Neural progenitor cell (in vitro differentiated cells): Measurements from ENCODE around the gene SLC5A8. TPM values are rescaled to one million over a fixed set of nuclear protein-coding genes. Genes with fewer than 3 reads are reported as not detected.
"Not testable (repeated sequence)": the region's sequence is repeated elsewhere in the genome, so short reads cannot be mapped to it uniquely, and the experiment has no call there.

ENCODE experiments used
- DNase-seq: peaks from one replicate; pipeline ENCODE4 v3.0.0-alpha.2; 2016; ENCODE audit warnings: low spot score
- H2AFZ ChIP-seq: fragments of 200-600 bp; sonication (generic); replicated peaks from 2 replicates; pipeline ENCODE4 v1.6.1; 2016; ENCODE audit warnings: antibody characterized with exemption
- H3F3A ChIP-seq: fragments of 200-600 bp; sonication (generic); 2 replicates; pipeline ENCODE4 v1.6.1; 2016; ENCODE audit warnings: antibody characterized with exemption, low read depth
- H3K27ac ChIP-seq: fragments of 200-600 bp; sonication (generic); 2 replicates; pipeline ENCODE4 v1.5.1; 2016; ENCODE audit warnings: mild to moderate bottlenecking
- H3K27me3 ChIP-seq: fragments of 200-600 bp; sonication (generic); 2 replicates; pipeline ENCODE4 v1.6.1; 2016; ENCODE audit warnings: mild to moderate bottlenecking, moderate library complexity
- H3K36me3 ChIP-seq: fragments of 200-600 bp; sonication (generic); 2 replicates; pipeline ENCODE4 v1.5.1; 2016
- H3K4me1 ChIP-seq: fragments of 200-600 bp; sonication (generic); 2 replicates; pipeline ENCODE4 v1.6.1; 2016; ENCODE audit warnings: mixed run types
- H3K4me2 ChIP-seq: fragments of 200-600 bp; sonication (generic); 2 replicates; pipeline ENCODE4 v1.6.1; 2016
- H3K4me3 ChIP-seq: fragments of 200-600 bp; sonication (generic); 2 replicates; pipeline ENCODE4 v1.5.1; 2016
- H3K79me2 ChIP-seq: fragments of 200-600 bp; sonication (generic); 2 replicates; pipeline ENCODE4 v1.6.1; 2016; ENCODE audit warnings: low read depth
- H3K9ac ChIP-seq: fragments of 200-600 bp; sonication (generic); 2 replicates; pipeline ENCODE4 v1.6.1; 2016
- H3K9me3 ChIP-seq: fragments of 200-600 bp; sonication (generic); 2 replicates; pipeline ENCODE4 v1.5.1; 2016; ENCODE audit warnings: low read depth
- H4K20me1 ChIP-seq: fragments of 200-600 bp; sonication (generic); 2 replicates; pipeline ENCODE4 v1.6.1; 2016; ENCODE audit warnings: low read depth
- H3K27ac Mint-ChIP-seq: 3 replicates; pipeline ENCODE4 v1.8.0; 2021; ENCODE audit warnings: mixed read lengths
- H3K27me3 Mint-ChIP-seq: 2 replicates; pipeline ENCODE4 v1.8.0; 2022; ENCODE audit warnings: low read depth, mild to moderate bottlenecking, inconsistent platforms, moderate library complexity, mixed read lengths; ENCODE audit not compliant: insufficient read depth
- H3K36me3 Mint-ChIP-seq: 3 replicates; pipeline ENCODE4 v1.8.0; 2021; ENCODE audit warnings: mixed read lengths
- H3K4me1 Mint-ChIP-seq: 3 replicates; pipeline ENCODE4 v1.8.0; 2021; ENCODE audit warnings: mixed read lengths
- H3K4me3 Mint-ChIP-seq: 3 replicates; pipeline ENCODE4 v1.8.0; 2021; ENCODE audit warnings: mild to moderate bottlenecking, moderate library complexity, mixed read lengths
- H3K9me3 Mint-ChIP-seq: 3 replicates; pipeline ENCODE4 v1.8.0; 2020; ENCODE audit warnings: mixed read lengths
- CTCF ChIP-seq: fragments of 200-600 bp; sonication (generic); IDR thresholded peaks from 2 replicates; pipeline ENCODE4 v1.5.1; 2017; ENCODE audit warnings: antibody characterized with exemption, mild to moderate bottlenecking
- EZH2 ChIP-seq: fragments of 200-600 bp; sonication (generic); IDR thresholded peaks from 2 replicates; pipeline ENCODE4 v1.6.1; 2017; ENCODE audit warnings: antibody characterized with exemption, mild to moderate bottlenecking, moderate library complexity
- EZH2phosphoT487 ChIP-seq: fragments of 200-600 bp; sonication (generic); IDR thresholded peaks from 2 replicates; pipeline ENCODE4 v1.6.1; 2017; ENCODE audit warnings: antibody characterized with exemption
- total RNA-seq: library from RNA; depleted of rRNA; stranded (reverse); fragments of >200 nt; gene quantifications from 2 replicates; pipeline ENCODE4 v1.2.3, GENCODE V29; 2015; ENCODE audit warnings: low replicate concordance

Gene SLC5A8
- total RNA-seq, 1 donor from 2014 or later: not detected

GRCh38 chr12:101165319-101165718, 44.7 kb downstream of the SLC5A8 start:
- Histone ChIP-seq H4K20me1 (no peaks in the 10 kb centered on the region), H3K27ac (no peak overlapping the region), H3K4me1 (no peaks in the 10 kb centered on the region), H2AFZ (no peak overlapping the region), H3F3A (no peaks in the 10 kb centered on the region), H3K4me2 (no peak overlapping the region), H3K27me3 (no peaks in the 10 kb centered on the region), H3K9me3 (no peaks in the 10 kb centered on the region), H3K36me3 (no peaks in the 10 kb centered on the region), H3K4me3 (no peak overlapping the region), H3K79me2 (no peaks in the 10 kb centered on the region), H3K9ac (no peak overlapping the region)
- no peaks in the 10 kb centered on the region for H3K9me3 Mint-ChIP-seq
- no peaks in the 10 kb centered on the region for H3K4me1 Mint-ChIP-seq
- no peak for DNase-seq
- H3K4me3 Mint-ChIP-seq: no peak overlapping the region
- H3K27ac Mint-ChIP-seq: no peak overlapping the region
- no peaks in the 10 kb centered on the region for H3K36me3 Mint-ChIP-seq
- TF ChIP-seq EZH2: no peak
- no peak for TF ChIP-seq EZH2phosphoT487
- TF ChIP-seq CTCF: no peak
- no peaks in the 10 kb centered on the region for H3K27me3 Mint-ChIP-seq

- not testable (repeated sequence) for H3K79me2 ChIP-seq, H3K36me3 Mint-ChIP-seq, H3K27me3 Mint-ChIP-seq, H3K27ac ChIP-seq, H3K9me3 Mint-ChIP-seq, H3F3A ChIP-seq, H3K9ac ChIP-seq, H4K20me1 ChIP-seq, H3K4me1 Mint-ChIP-seq, H3K9me3 ChIP-seq, H3K36me3 ChIP-seq, H3K27me3 ChIP-seq, H3K4me1 ChIP-seq, H3K27ac Mint-ChIP-seq
- H3K4me3 Mint-ChIP-seq: peak overlapping the region; percentile 88
- H3K4me3 ChIP-seq: peak overlapping the region; percentile 52
- peak overlapping the region; percentile 72 for H3K4me2 ChIP-seq
- peak; percentile 35 for DNase-seq
- H2AFZ ChIP-seq: peak overlapping the region; percentile 91
Measured at GRCh38 chr12:101145777-101146431, 64.1 kb downstream of the SLC5A8 start.

GRCh38 chr12:101127521-101128219, 82.4 kb downstream of the SLC5A8 start:
- no peaks in the 10 kb centered on the region for H4K20me1 ChIP-seq
- H3F3A ChIP-seq: no peaks in the 10 kb centered on the region
- no peak overlapping the region for H2AFZ ChIP-seq
- no peak overlapping the region for H3K4me2 ChIP-seq
- TF ChIP-seq CTCF (no peak), EZH2phosphoT487 (no peak), EZH2 (no peak)
- H3K27me3 ChIP-seq: no peaks in the 10 kb centered on the region
- Mint-ChIP-seq H3K36me3 (no peaks in the 10 kb centered on the region), H3K27me3 (peaks cover 2% of the 10 kb centered on the region), H3K9me3 (no peaks in the 10 kb centered on the region), H3K4me1 (no peaks in the 10 kb centered on the region), H3K27ac (no peak overlapping the region), H3K4me3 (no peak overlapping the region)
- H3K4me3 ChIP-seq: no peak overlapping the region
- no peak overlapping the region for H3K27ac ChIP-seq
- no peaks in the 10 kb centered on the region for H3K36me3 ChIP-seq
- H3K4me1 ChIP-seq: no peaks in the 10 kb centered on the region
- DNase-seq: no peak
- no peaks in the 10 kb centered on the region for H3K79me2 ChIP-seq
- no peak overlapping the region for H3K9ac ChIP-seq
- H3K9me3 ChIP-seq: no peaks in the 10 kb centered on the region

- Mint-ChIP-seq H3K4me1 (no peaks in the 10 kb centered on the region), H3K36me3 (no peaks in the 10 kb centered on the region), H3K4me3 (no peak overlapping the region), H3K27me3 (no peaks in the 10 kb centered on the region), H3K27ac (no peak overlapping the region), H3K9me3 (peaks cover 3% of the 10 kb centered on the region)
- no peaks in the 10 kb centered on the region for H3K36me3 ChIP-seq
- no peaks in the 10 kb centered on the region for H3F3A ChIP-seq
- no peaks in the 10 kb centered on the region for H3K9me3 ChIP-seq
- no peaks in the 10 kb centered on the region for H4K20me1 ChIP-seq
- no peaks in the 10 kb centered on the region for H3K27me3 ChIP-seq
- no peaks in the 10 kb centered on the region for H3K4me1 ChIP-seq
- no peak overlapping the region for H3K27ac ChIP-seq
- DNase-seq: no peak
- TF ChIP-seq EZH2phosphoT487 (no peak), EZH2 (no peak), CTCF (no peak)
- no peak overlapping the region for H3K4me3 ChIP-seq
- H3K4me2 ChIP-seq: no peak overlapping the region
- H3K79me2 ChIP-seq: no peaks in the 10 kb centered on the region
- H2AFZ ChIP-seq: no peak overlapping the region
- no peak overlapping the region for H3K9ac ChIP-seq
Measured at GRCh38 chr12:101117842-101118241, 92.2 kb downstream of the SLC5A8 start.
